HCT116 (cell line): ENCODE measurements around the gene SRR. TPM values are rescaled to one million over a fixed set of nuclear protein-coding genes. Genes with fewer than 3 reads are reported as not detected.

Experiments
- ATAC-seq: fragments of 200-7000 bp; cut with Tn5 transposase; 2 replicates; pipeline ENCODE4 v1.9.1; 2020; ENCODE audit warnings: mild to moderate bottlenecking, moderate library complexity
- BruUV-seq: library from RNA; stranded (reverse); fragments of 400-500 nt; replicated peaks from 2 replicates; lab custom pipeline; 2021; lab: Mats Ljungman, UMichigan
- CTCF ChIA-PET: fragments of 300-600 bp; sonication (Branson Sonifier 250); formaldehyde crosslinking; loops from one replicate; lab custom pipeline; 2021; ENCODE audit warnings: antibody characterized with exemption; lab: Charles Lee
- POLR2A ChIA-PET: fragments of 300-600, 350-600 bp; sonication (Branson Sonifier 250); formaldehyde crosslinking; loops from one replicate; lab custom pipeline; 2021; ENCODE audit warnings: antibody characterized with exemption; lab: Charles Lee
- RAD21 ChIA-PET, 2 experiments: fragments of 300-600 bp; sonication (Branson Sonifier 250); formaldehyde crosslinking; loops; one replicate each; lab custom pipeline; 2023; ENCODE audit warnings: low total read pairs in 2 of 2; ENCODE audit not compliant: uncharacterized antibody in 2 of 2, unreplicated experiment in 2 of 2, low non-redundant PET in 1 of 2; lab: Charles Lee
- DNase-seq: peaks from one replicate; pipeline ENCODE4 v3.0.0-alpha.2; 2010; ENCODE audit warnings: low read depth, low spot score
- H2AFZ ChIP-seq: fragments of 200-600 bp; shearing (Covaris generic), sonication (generic); 2 replicates; pipeline ENCODE4 v1.6.1; 2017; ENCODE audit warnings: low read depth, mixed run types, mixed read lengths, antibody characterized with exemption, low read length; ENCODE audit not compliant: poor library complexity, severe bottlenecking
- H3K27ac ChIP-seq: 2 replicates; pipeline ENCODE4 v1.5.1; 2012; ENCODE audit warnings: low read depth, low read length
- H3K27me3 ChIP-seq: fragments of 200-600 bp; sonication (generic); 2 replicates; pipeline ENCODE4 v1.6.1; 2016; ENCODE audit warnings: mixed run types, low read length, mixed read lengths; ENCODE audit not compliant: insufficient read depth
- H3K36me3 ChIP-seq, 2 experiments: fragments of 200-500 bp in 1 of 2; fragments of 200-600 bp in 1 of 2; sonication (Bioruptor generic) in 1 of 2; sonication (generic) in 1 of 2; 2 replicates each; pipeline versions ENCODE4 v1.5.1 to v1.6.1; 2014 to 2016; ENCODE audit warnings: low read length in 2 of 2, inconsistent platforms in 1 of 2, mixed read lengths in 1 of 2, mixed run types in 1 of 2; ENCODE audit not compliant: insufficient read depth in 2 of 2, control insufficient read depth in 1 of 2
- H3K4me1 ChIP-seq, 2 experiments: fragments of 200-600 bp in 1 of 2; sonication (generic) in 1 of 2; 2 replicates each; pipeline versions ENCODE4 v1.5.1 to v1.6.1; 2012 to 2017; ENCODE audit warnings: low read length in 2 of 2, inconsistent platforms in 1 of 2, mild to moderate bottlenecking in 1 of 2, mixed read lengths in 1 of 2, mixed run types in 1 of 2, moderate library complexity in 1 of 2; ENCODE audit not compliant: insufficient read depth in 2 of 2, control insufficient read depth in 1 of 2
- H3K4me2 ChIP-seq: fragments of 200-600 bp; sonication (generic); 2 replicates; pipeline ENCODE4 v1.6.1; 2017; ENCODE audit warnings: mixed run types, low read length, mixed read lengths
- H3K4me3 ChIP-seq, 2 experiments: fragments of 200-600 bp in 1 of 2; sonication (generic) in 1 of 2; replicated peaks in 1 of 2; 2 replicates each; pipeline ENCODE4 v1.5.1; 2011 to 2016; ENCODE audit warnings: low read length in 2 of 2, control low read depth in 1 of 2, low read depth in 1 of 2, mild to moderate bottlenecking in 1 of 2, mixed read lengths in 1 of 2, mixed run types in 1 of 2
- H3K79me2 ChIP-seq: fragments of 200-600 bp; sonication (generic); 2 replicates; pipeline ENCODE4 v1.6.1; 2017; ENCODE audit warnings: mild to moderate bottlenecking, mixed run types, low read length, moderate library complexity, mixed read lengths; ENCODE audit not compliant: insufficient read depth
- H3K9ac ChIP-seq: fragments of 200-600 bp; sonication (generic); 2 replicates; pipeline ENCODE4 v1.6.1; 2016; ENCODE audit warnings: low read length, mixed read lengths
- H3K9me2 ChIP-seq: fragments of 200-600 bp; sonication (generic), shearing (Covaris generic); 2 replicates; pipeline ENCODE4 v1.6.1; 2017; ENCODE audit warnings: mixed run types, mild to moderate bottlenecking, moderate library complexity; ENCODE audit not compliant: insufficient read depth
- H3K9me3 ChIP-seq, 2 experiments: fragments of 200-500 bp in 1 of 2; fragments of 200-600 bp in 1 of 2; sonication (Bioruptor generic) in 1 of 2; sonication (generic) in 1 of 2; 2 replicates each; pipeline ENCODE4 v1.6.1; 2014 to 2017; ENCODE audit warnings: low read length in 2 of 2, mixed read lengths in 2 of 2, inconsistent platforms in 1 of 2, low read depth in 1 of 2, mild to moderate bottlenecking in 1 of 2, mixed run types in 1 of 2, moderate library complexity in 1 of 2; ENCODE audit not compliant: control insufficient read depth in 1 of 2, insufficient read depth in 1 of 2
- H4K20me1 ChIP-seq: fragments of 200-600 bp; sonication (generic), shearing (Covaris generic); 2 replicates; pipeline ENCODE4 v1.6.1; 2017; ENCODE audit warnings: mixed run types, mild to moderate bottlenecking, moderate library complexity; ENCODE audit not compliant: insufficient read depth
- CEBPB ChIP-seq: IDR thresholded peaks from 2 replicates; pipeline ENCODE4 v1.6.1; 2012; ENCODE audit warnings: low read depth
- CTCF ChIP-seq, 3 experiments: fragments of 200-600 bp in 1 of 3; sonication (generic) in 1 of 3; IDR thresholded peaks in 2 of 3; conservative IDR thresholded peaks in 1 of 3; 2 replicates each; pipeline ENCODE4 v1.5.1; 2012 to 2017; ENCODE audit warnings: low read depth in 2 of 3, low read length in 2 of 3, antibody characterized with exemption in 1 of 3, borderline replicate concordance in 1 of 3, control low read depth in 1 of 3, mild to moderate bottlenecking in 1 of 3, mixed read lengths in 1 of 3, mixed run types in 1 of 3, moderate library complexity in 1 of 3; ENCODE audit not compliant: insufficient read depth in 1 of 3
- ELF1 ChIP-seq: IDR thresholded peaks from 2 replicates; pipeline ENCODE4 v1.6.1; 2012; ENCODE audit warnings: low read depth, borderline replicate concordance
- EZH2phosphoT487 ChIP-seq: fragments of 200-600 bp; IDR thresholded peaks from 2 replicates; pipeline ENCODE4 v1.6.1; 2018; ENCODE audit warnings: antibody characterized with exemption, borderline replicate concordance
- JUND ChIP-seq: IDR thresholded peaks from 2 replicates; pipeline ENCODE4 v1.6.1; 2012
- MAX ChIP-seq: IDR thresholded peaks from 2 replicates; pipeline ENCODE4 v1.6.1; 2012
- RAD21 ChIP-seq: IDR thresholded peaks from 2 replicates; pipeline ENCODE4 v1.6.1; 2012; ENCODE audit warnings: low read depth, mild to moderate bottlenecking
- REST ChIP-seq: IDR thresholded peaks from 2 replicates; pipeline ENCODE4 v1.6.1; 2012; ENCODE audit warnings: low read depth
- YY1 ChIP-seq: IDR thresholded peaks from 2 replicates; pipeline ENCODE4 v1.6.1; 2011; ENCODE audit warnings: low read length, low read depth, moderate library complexity, mild to moderate bottlenecking; ENCODE audit not compliant: insufficient replicate concordance; ENCODE audit errors: extremely low read depth
- ZFX ChIP-seq: fragments of 450-650 bp; IDR thresholded peaks from 2 replicates; pipeline ENCODE4 v1.6.1; 2017
- intact Hi-C: fragments of 100-400 bp; cut with micrococcal nuclease; formaldehyde crosslinking; loops from 2 replicates; pipeline ENCODE4 v1.10.0; 2022
- total RNA-seq: library from RNA; stranded (reverse); gene quantifications from one replicate; pipeline ENCODE4 v1.2.1, GENCODE V29; 2021; ENCODE audit not compliant: unreplicated experiment
- TF ChIP-seq, protein P1 (sequence below): IDR thresholded peaks from 2 replicates; pipeline ENCODE4 v1.6.1; 2012

SRR gene
- total RNA-seq, 1 experiment from 2014 or later, result 15.1 TPM

GRCh38 chr17:2271985-2272702, 31.6 kb upstream of the SRR start:
- Histone ChIP-seq H3K27ac (no peak overlapping the region), H3K9me2 (no peaks in the 10 kb centered on the region), H3K9me3 (no peaks in the 10 kb centered on the region), H3K27me3 (no peaks in the 10 kb centered on the region), H3K9ac (no peak overlapping the region), H3K4me2 (no peak overlapping the region), H3K4me1 (no peaks in the 10 kb centered on the region), H3K4me3 (no peak overlapping the region), H3K36me3 (no peaks in the 10 kb centered on the region), H2AFZ (no peak overlapping the region), H3K79me2 (no peaks in the 10 kb centered on the region), H4K20me1 (no peaks in the 10 kb centered on the region)
- ChIA-PET RAD21 (no interaction called here), CTCF (no interaction called here), POLR2A (no interaction called here)
- DNase-seq (no peak), ATAC-seq (no peak)
- TF ChIP-seq ZFX (no peak), CEBPB (no peak)
- intact Hi-C loops, result no loop called here
- no TSS peak for BruUV-seq

DNA sequence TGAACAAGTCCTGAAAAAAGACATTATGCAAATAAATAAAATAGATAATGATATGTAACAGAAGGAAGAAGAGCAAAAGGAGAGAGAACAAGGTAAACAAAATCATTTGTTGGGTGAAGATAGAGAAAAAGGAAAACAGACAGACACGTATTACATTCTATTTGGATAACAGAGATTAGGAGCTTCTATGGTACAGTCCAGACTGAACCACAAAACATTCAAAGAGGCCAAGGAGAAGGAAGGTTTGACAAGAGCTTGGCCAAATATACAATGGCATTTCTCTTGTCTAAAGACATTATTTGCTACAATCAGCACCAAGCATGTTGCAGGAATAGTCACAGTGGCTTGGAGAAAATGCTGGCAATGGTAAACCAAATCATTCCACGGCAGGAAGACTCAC, 29.3 kb upstream of the SRR start:
- no peaks in the 10 kb centered on the region for H3K79me2 ChIP-seq
- H3K27me3 ChIP-seq, result no peaks in the 10 kb centered on the region
- no peak overlapping the region for H3K4me2 ChIP-seq
- CTCF ChIA-PET, result no interaction called here
- no peaks in the 10 kb centered on the region for H4K20me1 ChIP-seq
- POLR2A ChIA-PET, result no interaction called here
- no peak overlapping the region for H3K4me3 ChIP-seq
- DNase-seq, result no peak
- no TSS peak for BruUV-seq
- no peaks in the 10 kb centered on the region for H3K4me1 ChIP-seq
- H3K9ac ChIP-seq, result no peak overlapping the region
- H3K27ac ChIP-seq, result no peak overlapping the region
- ATAC-seq, result no peak
- H3K36me3 ChIP-seq, result peaks cover 0 to 4% of the 10 kb centered on the region in 2 experiments; a peak in 3 of 4 replicates
- no peaks in the 10 kb centered on the region for H3K9me2 ChIP-seq
- no peaks in the 10 kb centered on the region for H3K9me3 ChIP-seq
- no peak for TF ChIP-seq ZFX
- no peak for TF ChIP-seq CTCF (IDR thresholded peaks at IDR 0.05 in 2 of 3, conservative IDR thresholded peaks at IDR 0.05 in 1 of 3; ENCODE audit: borderline replicate concordance in 1 of 3, insufficient read depth in 1 of 3, low read depth in 2 of 3, low read length in 2 of 3)
- TF ChIP-seq, protein P1, sequence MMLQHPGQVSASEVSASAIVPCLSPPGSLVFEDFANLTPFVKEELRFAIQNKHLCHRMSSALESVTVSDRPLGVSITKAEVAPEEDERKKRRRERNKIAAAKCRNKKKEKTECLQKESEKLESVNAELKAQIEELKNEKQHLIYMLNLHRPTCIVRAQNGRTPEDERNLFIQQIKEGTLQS, result no peak
- TF ChIP-seq ELF1, result no peak
- TF ChIP-seq RAD21, result no peak
- no peak for TF ChIP-seq YY1
- TF ChIP-seq REST, result no peak
- TF ChIP-seq MAX, result no peak
- TF ChIP-seq EZH2phosphoT487, result no peak
- TF ChIP-seq CEBPB, result no peak
- TF ChIP-seq JUND, result no peak
- intact Hi-C loops, result no loop called here
- RAD21 ChIA-PET, result no interaction called here
- no peak overlapping the region for H2AFZ ChIP-seq
